Osteoblast (primary cell): Measurements from ENCODE around the gene SEMA5B. TPM values are rescaled to one million over a fixed set of nuclear protein-coding genes. Genes with fewer than 3 reads are reported as not detected.

Experiments
- DNase-seq: peaks from one replicate; pipeline ENCODE4 v3.0.0; 2011; ENCODE audit warnings: low spot score, mixed read lengths; ENCODE audit not compliant: insufficient read length; ENCODE audit errors: missing footprints
- H2AFZ ChIP-seq: 2 replicates; pipeline ENCODE4 v1.6.0; 2011; ENCODE audit warnings: mild to moderate bottlenecking, low read length
- H3K27ac ChIP-seq: 2 replicates; pipeline ENCODE4 v1.5.1; 2011; ENCODE audit warnings: mild to moderate bottlenecking, low read depth, low read length, moderate library complexity
- H3K27me3 ChIP-seq: 2 replicates; pipeline ENCODE4 v1.6.0; 2012; ENCODE audit warnings: mild to moderate bottlenecking, control low read depth, inconsistent platforms, low read length, moderate library complexity; ENCODE audit not compliant: insufficient read depth
- H3K36me3 ChIP-seq: 2 replicates; pipeline ENCODE4 v1.5.1; 2011; ENCODE audit warnings: mild to moderate bottlenecking, low read length, control low read depth, moderate library complexity; ENCODE audit not compliant: insufficient read depth
- H3K4me1 ChIP-seq: 2 replicates; pipeline ENCODE4 v1.5.1; 2011; ENCODE audit warnings: mild to moderate bottlenecking, low read length, control low read depth, moderate library complexity; ENCODE audit not compliant: insufficient read depth
- H3K4me2 ChIP-seq: 2 replicates; pipeline ENCODE4 v1.6.0; 2011; ENCODE audit warnings: mild to moderate bottlenecking, low read length; ENCODE audit not compliant: insufficient read depth
- H3K4me3 ChIP-seq: fragments of 200-600 bp; sonication (generic); 3 replicates; pipeline ENCODE4 v1.5.1; 2012; ENCODE audit warnings: mild to moderate bottlenecking, low read length, inconsistent platforms; ENCODE audit not compliant: insufficient read depth
- H3K79me2 ChIP-seq: 2 replicates; pipeline ENCODE4 v1.6.0; 2012; ENCODE audit warnings: mild to moderate bottlenecking, low read length, control low read depth, inconsistent platforms; ENCODE audit not compliant: insufficient read depth
- H3K9me3 ChIP-seq: 2 replicates; pipeline ENCODE4 v1.5.1; 2011; ENCODE audit warnings: low read depth, low read length, control low read depth
- H4K20me1 ChIP-seq: 2 replicates; pipeline ENCODE4 v1.6.0; 2012; ENCODE audit warnings: mild to moderate bottlenecking, low read length, control low read depth; ENCODE audit not compliant: insufficient read depth
- total RNA-seq: library from RNA; depleted of rRNA; stranded (reverse); fragments of >200 nt; gene quantifications from 2 replicates; pipeline ENCODE4 v1.2.3, GENCODE V29; 2012
- TF ChIP-seq, protein P1 (sequence below): IDR thresholded peaks from 2 replicates; pipeline ENCODE4 v1.5.1; 2011; ENCODE audit warnings: mild to moderate bottlenecking, low read depth, low read length, moderate library complexity; ENCODE audit errors: extremely low read depth

The SEMA5B gene
- total RNA-seq, 1 donor = not detected

GRCh38 chr3:123067689-123068600 is 40.4 kb upstream of the SEMA5B start:
- peaks cover 42% of the 10 kb centered on the region for H4K20me1 ChIP-seq
- peak overlapping the region; percentile 63 for H3K27ac ChIP-seq
- DNase-seq = peak; percentile 81

DNA sequence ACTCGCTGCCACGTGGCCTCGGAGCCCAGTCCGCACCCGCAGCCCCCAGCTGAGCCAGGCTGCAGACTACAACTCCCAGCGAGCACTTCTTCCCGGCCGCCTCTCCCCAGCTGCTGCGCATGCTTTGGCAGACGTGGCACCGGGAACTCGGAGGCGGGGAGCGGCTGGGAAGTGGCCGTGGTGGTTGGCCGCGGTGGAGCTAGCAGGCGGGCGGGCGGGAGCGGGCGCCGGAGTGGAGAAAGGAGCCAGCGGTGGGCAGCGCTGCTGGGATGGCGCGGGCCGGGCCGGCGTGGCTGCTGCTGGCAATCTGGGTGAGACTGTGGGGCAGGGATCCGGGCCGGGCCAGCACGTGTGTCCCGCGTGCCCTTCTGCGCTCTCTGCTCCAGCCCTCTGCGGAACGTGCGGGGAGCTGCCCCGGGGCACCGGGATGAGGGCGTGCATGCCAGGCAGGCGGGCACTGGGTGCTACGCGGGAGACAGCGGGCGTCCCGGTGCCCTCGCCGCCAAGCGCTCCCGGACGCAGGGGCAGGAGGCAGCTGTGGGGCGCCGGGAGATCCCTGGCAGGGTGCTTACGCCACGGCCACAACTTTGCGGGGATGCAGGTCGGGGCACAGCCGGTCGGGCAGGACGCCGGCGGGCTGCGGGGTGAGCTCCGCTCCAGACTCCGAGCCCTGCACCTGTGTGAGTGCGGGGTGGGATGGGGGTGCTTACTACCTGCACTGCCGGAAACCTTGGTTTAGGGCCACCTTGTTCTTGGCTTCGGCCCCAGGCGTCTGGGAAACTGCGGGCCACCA is 39.5 kb upstream of the SEMA5B start, which contains the start of gene PDIA5:
Gene PDIA5 (plus strand): TSS at position 130 of the 793 bp plus-strand sequence. CDS start 140 bp downstream, at position 270.
- Histone ChIP-seq H3K27ac (peak within 1 kb of the TSS; percentile 63), H4K20me1 (peaks cover 34% of the 10 kb centered on the region)

More at GRCh38 chr3:123067689-123068600, 40.4 kb upstream of the SEMA5B start:
- peak overlapping the region; percentile 85 for H2AFZ ChIP-seq
- H3K79me2 ChIP-seq = peaks cover 59% of the 10 kb centered on the region
- no peaks in the 10 kb centered on the region for H3K9me3 ChIP-seq
- no peaks in the 10 kb centered on the region for H3K27me3 ChIP-seq
- H3K4me2 ChIP-seq = peak overlapping the region; percentile 90
- no peaks in the 10 kb centered on the region for H3K36me3 ChIP-seq
- H3K4me1 ChIP-seq = peaks cover 19% of the 10 kb centered on the region
- peak overlapping the region; percentile 95 for H3K4me3 ChIP-seq
- TF ChIP-seq, protein P1, sequence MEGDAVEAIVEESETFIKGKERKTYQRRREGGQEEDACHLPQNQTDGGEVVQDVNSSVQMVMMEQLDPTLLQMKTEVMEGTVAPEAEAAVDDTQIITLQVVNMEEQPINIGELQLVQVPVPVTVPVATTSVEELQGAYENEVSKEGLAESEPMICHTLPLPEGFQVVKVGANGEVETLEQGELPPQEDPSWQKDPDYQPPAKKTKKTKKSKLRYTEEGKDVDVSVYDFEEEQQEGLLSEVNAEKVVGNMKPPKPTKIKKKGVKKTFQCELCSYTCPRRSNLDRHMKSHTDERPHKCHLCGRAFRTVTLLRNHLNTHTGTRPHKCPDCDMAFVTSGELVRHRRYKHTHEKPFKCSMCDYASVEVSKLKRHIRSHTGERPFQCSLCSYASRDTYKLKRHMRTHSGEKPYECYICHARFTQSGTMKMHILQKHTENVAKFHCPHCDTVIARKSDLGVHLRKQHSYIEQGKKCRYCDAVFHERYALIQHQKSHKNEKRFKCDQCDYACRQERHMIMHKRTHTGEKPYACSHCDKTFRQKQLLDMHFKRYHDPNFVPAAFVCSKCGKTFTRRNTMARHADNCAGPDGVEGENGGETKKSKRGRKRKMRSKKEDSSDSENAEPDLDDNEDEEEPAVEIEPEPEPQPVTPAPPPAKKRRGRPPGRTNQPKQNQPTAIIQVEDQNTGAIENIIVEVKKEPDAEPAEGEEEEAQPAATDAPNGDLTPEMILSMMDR = no peak

GRCh38 chr3:123066599-123066895 is 39.0 kb upstream of the SEMA5B start:
- Histone ChIP-seq H3K4me3 (peak overlapping the region; percentile 95), H3K79me2 (peaks cover 45% of the 10 kb centered on the region), H3K9me3 (no peaks in the 10 kb centered on the region), H3K36me3 (no peaks in the 10 kb centered on the region), H4K20me1 (peaks cover 29% of the 10 kb centered on the region), H3K4me1 (peaks cover 19% of the 10 kb centered on the region), H3K27ac (peak overlapping the region; percentile 63), H2AFZ (peak overlapping the region; percentile 93), H3K27me3 (peaks cover 4% of the 10 kb centered on the region), H3K4me2 (peak overlapping the region; percentile 90)
- DNase-seq = no peak
- TF ChIP-seq, protein P1 = no peak

More for the DNA sequence above, 39.5 kb upstream of the SEMA5B start, which contains the start of gene PDIA5:
- peaks cover 50% of the 10 kb centered on the region for H3K79me2 ChIP-seq
- peaks cover 19% of the 10 kb centered on the region for H3K4me1 ChIP-seq
- H3K27me3 ChIP-seq = peaks cover 4% of the 10 kb centered on the region
- H3K4me3 ChIP-seq = peak within 1 kb of the TSS; percentile 95
- H3K4me2 ChIP-seq = peak within 1 kb of the TSS; percentile 90
- TF ChIP-seq, protein P1 = no peak
- no peaks in the 10 kb centered on the region for H3K9me3 ChIP-seq
- no peaks in the 10 kb centered on the region for H3K36me3 ChIP-seq
- peak; percentile 98 for DNase-seq
- peak within 1 kb of the TSS; percentile 93 for H2AFZ ChIP-seq
